Liver (tissue), 9 donors: ENCODE data around the gene DGKD. TPM values are rescaled to one million over a fixed set of nuclear protein-coding genes. Genes with fewer than 3 reads are reported as not detected.

Source experiments
- DNase-seq: peaks from one replicate; pipeline ENCODE4 v3.0.0-alpha.2; 2017; ENCODE audit warnings: low spot score
- H3K27ac ChIP-seq, 2 donors: one replicate each; pipeline ENCODE4 v1.7.0; 2013; ENCODE audit warnings: inconsistent platforms in 2 of 2, low read length in 2 of 2, control low read depth in 1 of 2, low read depth in 1 of 2, mild to moderate bottlenecking in 1 of 2
- H3K27me3 ChIP-seq, 4 donors: one replicate each; pipeline versions ENCODE4 v1.6.1 to v1.7.0; 2013; ENCODE audit warnings: low read length in 3 of 4, inconsistent platforms in 1 of 4, mild to moderate bottlenecking in 1 of 4, moderate library complexity in 1 of 4; ENCODE audit not compliant: control insufficient read depth in 4 of 4, insufficient read depth in 4 of 4
- H3K36me3 ChIP-seq, 4 donors: one replicate each; pipeline versions ENCODE4 v1.6.1 to v1.7.0; 2013; ENCODE audit warnings: low read length in 3 of 4, mild to moderate bottlenecking in 3 of 4, low read depth in 1 of 4, moderate library complexity in 1 of 4; ENCODE audit not compliant: control insufficient read depth in 4 of 4, insufficient read depth in 3 of 4
- H3K4me1 ChIP-seq, 4 donors: one replicate each; pipeline versions ENCODE4 v1.6.1 to v1.7.0; 2013; ENCODE audit warnings: low read length in 3 of 4, mild to moderate bottlenecking in 3 of 4, moderate library complexity in 1 of 4; ENCODE audit not compliant: control insufficient read depth in 4 of 4, insufficient read depth in 4 of 4
- H3K4me3 ChIP-seq, 3 donors: one replicate each; pipeline versions ENCODE4 v1.6.1 to v1.7.0; 2013; ENCODE audit warnings: low read length in 3 of 3, control low read depth in 1 of 3, low read depth in 1 of 3, mild to moderate bottlenecking in 1 of 3
- H3K9ac ChIP-seq, 2 donors: one replicate each; pipeline ENCODE4 v1.7.0; 2013; ENCODE audit warnings: low read length in 2 of 2, mild to moderate bottlenecking in 2 of 2, moderate library complexity in 2 of 2, control low read depth in 1 of 2, low read depth in 1 of 2
- H3K9me3 ChIP-seq, 4 donors: one replicate each; pipeline versions ENCODE4 v1.6.1 to v1.7.0; 2013; ENCODE audit warnings: low read length in 3 of 4; ENCODE audit not compliant: control insufficient read depth in 4 of 4
- ATF3 ChIP-seq: IDR thresholded peaks from 2 replicates; pipeline ENCODE4 v1.6.1; 2016; ENCODE audit warnings: antibody characterized with exemption
- CTCF ChIP-seq: fragments of 150-350 bp; IDR thresholded peaks from 2 replicates; pipeline ENCODE4 v1.5.1; 2017; ENCODE audit warnings: improper control_type of control experiment, low read depth, low read length; ENCODE audit not compliant: missing input control
- EGR1 ChIP-seq, 2 donors: IDR thresholded peaks; 2 replicates each; pipeline ENCODE4 v1.6.1; 2016 to 2018; ENCODE audit warnings: antibody characterized with exemption in 2 of 2, low read depth in 2 of 2
- FOXA1 ChIP-seq: IDR thresholded peaks from 2 replicates; pipeline ENCODE4 v1.6.1; 2016; ENCODE audit warnings: antibody characterized with exemption
- FOXA2 ChIP-seq: IDR thresholded peaks from 2 replicates; pipeline ENCODE4 v1.6.1; 2016; ENCODE audit warnings: antibody characterized with exemption
- GABPA ChIP-seq, 2 donors: IDR thresholded peaks in 1 of 2; conservative IDR thresholded peaks in 1 of 2; 2 replicates each; pipeline ENCODE4 v1.6.1; 2016; ENCODE audit warnings: antibody characterized with exemption in 2 of 2, mild to moderate bottlenecking in 1 of 2, moderate library complexity in 1 of 2
- HNF4A ChIP-seq, 2 donors: conservative IDR thresholded peaks; 2 replicates each; pipeline ENCODE4 v1.6.1; 2016; ENCODE audit warnings: antibody characterized with exemption in 2 of 2, mild to moderate bottlenecking in 2 of 2
- HNF4G ChIP-seq: IDR thresholded peaks from 2 replicates; pipeline ENCODE4 v1.6.1; 2016; ENCODE audit warnings: antibody characterized with exemption
- JUND ChIP-seq, 2 donors: IDR thresholded peaks; 2 replicates each; pipeline ENCODE4 v1.6.1; 2016; ENCODE audit warnings: antibody characterized with exemption in 2 of 2
- MAX ChIP-seq: IDR thresholded peaks from 2 replicates; pipeline ENCODE4 v1.6.1; 2016; ENCODE audit warnings: antibody characterized with exemption
- NR2F2 ChIP-seq: IDR thresholded peaks from 2 replicates; pipeline ENCODE4 v1.6.1; 2016; ENCODE audit warnings: antibody characterized with exemption
- RAD21 ChIP-seq, 2 donors: IDR thresholded peaks; 2 replicates each; pipeline ENCODE4 v1.6.1; 2016; ENCODE audit warnings: antibody characterized with exemption in 2 of 2, mild to moderate bottlenecking in 2 of 2
- REST ChIP-seq: IDR thresholded peaks from 2 replicates; pipeline ENCODE4 v1.6.1; 2016; ENCODE audit warnings: antibody characterized with exemption, mild to moderate bottlenecking
- RXRA ChIP-seq, 2 donors: IDR thresholded peaks; 2 replicates each; pipeline ENCODE4 v1.6.1; 2017 to 2018; ENCODE audit warnings: antibody characterized with exemption in 2 of 2, mild to moderate bottlenecking in 1 of 2
- SP1 ChIP-seq: IDR thresholded peaks from 2 replicates; pipeline ENCODE4 v1.6.1; 2018; ENCODE audit warnings: antibody characterized with exemption, mild to moderate bottlenecking
- TAF1 ChIP-seq: conservative IDR thresholded peaks from 2 replicates; pipeline ENCODE4 v1.6.1; 2016; ENCODE audit warnings: antibody characterized with exemption, mild to moderate bottlenecking
- YY1 ChIP-seq: IDR thresholded peaks from 2 replicates; pipeline ENCODE4 v1.6.1; 2016; ENCODE audit warnings: antibody characterized with exemption, mild to moderate bottlenecking
- ZBTB33 ChIP-seq: IDR thresholded peaks from 2 replicates; pipeline ENCODE4 v1.6.1; 2016; ENCODE audit warnings: antibody characterized with exemption
- WGBS: extraction: QIAGEN DNeasy Blood & Tissue Kit; methylation state at CpG from one replicate; pipeline ENCODE4 v1.1.7; 2013; 5-methylcytosine and 5-hydroxymethylcytosine counted together
- polyA plus RNA-seq, 2 donors: library from polyadenylated mRNA; stranded (reverse) in 1 of 2; unstranded in 1 of 2; fragments of 200-250 nt in 1 of 2; fragments of >200 nt in 1 of 2; fragmentation: Nextera tagmentation in 1 of 2; extraction: Ambion mirVana in 1 of 2; gene quantifications; one replicate each; pipeline versions ENCODE4 v1.2.1 to v1.2.3, GENCODE V29; 2013 to 2015
- total RNA-seq, 2 donors: library from RNA; depleted of rRNA; stranded (reverse); fragments of >200 nt; gene quantifications; one replicate each; pipeline ENCODE4 v1.2.3, GENCODE V29; 2014
- donor health status: healthy.
- donor health status: healthy.
- donor health status: healthy.
- donor health status: healthy.
- donor health status: healthy.

The DGKD gene
- total and polyA plus RNA-seq, 4 donors, result 4.8 to 16.4 (median 8.2) TPM

GRCh38 chr2:233380995-233381637 is 26.8 kb downstream of the DGKD start:
- Histone ChIP-seq H3K9ac (no peak overlapping the region), H3K4me3 (no peak overlapping the region), H3K4me1 (peaks cover 0 to 20% (median 11%) of the 10 kb centered on the region in 4 donors), H3K36me3 (peaks cover 0 to 1% (median 0%) of the 10 kb centered on the region in 4 donors), H3K27me3 (no peaks in the 10 kb centered on the region), H3K9me3 (no peaks in the 10 kb centered on the region), H3K27ac (no peak overlapping the region)
- TF ChIP-seq REST, result no peak
- TF ChIP-seq CTCF, result no peak
- no peak for TF ChIP-seq JUND (IDR thresholded peaks at IDR 0.05)
- peak in 1 of 2 donors; percentile 26 for TF ChIP-seq HNF4A (conservative IDR thresholded peaks at IDR 0.05)
- WGBS, result 81% methylated on average over 11 of the region's 11 CpGs
- no peak for DNase-seq

- H3K27me3 ChIP-seq, result no peaks in the 10 kb centered on the region
- H3K4me3 ChIP-seq, result no peak overlapping the region
- WGBS, result 86% methylated on average over 4 of the region's 4 CpGs
- H3K4me1 ChIP-seq, result peaks cover 0 to 19% (median 12%) of the 10 kb centered on the region in 4 donors
- H3K36me3 ChIP-seq, result peaks cover 0 to 1% (median 0%) of the 10 kb centered on the region in 4 donors
- H3K9me3 ChIP-seq, result no peaks in the 10 kb centered on the region
- no peak overlapping the region for H3K9ac ChIP-seq
- H3K27ac ChIP-seq, result no peak overlapping the region
- DNase-seq, result no peak
- TF ChIP-seq JUND (IDR thresholded peaks at IDR 0.05) (no peak), ATF3 (no peak), YY1 (no peak), CTCF (no peak), SP1 (no peak), REST (no peak), FOXA2 (no peak), HNF4A (conservative IDR thresholded peaks at IDR 0.05) (no peak), NR2F2 (no peak), FOXA1 (no peak), ZBTB33 (no peak), EGR1 (IDR thresholded peaks at IDR 0.05; ENCODE audit: low read depth in 2 of 2) (no peak), RAD21 (IDR thresholded peaks at IDR 0.05) (no peak), HNF4G (no peak), GABPA (IDR thresholded peaks at IDR 0.05 in 1 of 2, conservative IDR thresholded peaks at IDR 0.05 in 1 of 2) (no peak), TAF1 (no peak), RXRA (IDR thresholded peaks at IDR 0.05) (no peak), MAX (no peak)
Measured at GRCh38 chr2:233381638-233381995, 27.3 kb downstream of the DGKD start.
